Measurements from ENCODE around the gene CCDC178. TPM values are rescaled to one million over a fixed set of nuclear protein-coding genes. Genes with fewer than 3 reads are reported as not detected.

Gene CCDC178
- total and polyA plus RNA-seq, 2 of the 4 experiments (the other 2 are of a cell fraction): not detected

- no peak overlapping the region for H2AK5ac ChIP-seq (ENCODE audit: low read depth, low read length)
- no peak overlapping the region for H4K8ac ChIP-seq (ENCODE audit: low read depth in 2 of 2, low read length in 2 of 2)
- H2BK15ac ChIP-seq (ENCODE audit: low read depth, low read length): no peak overlapping the region
- no CpG with 5 or more reads among the region's 3 CpGs for WGBS, 2 experiments (ENCODE audit: extremely low coverage in 2 of 2, insufficient read length in 1 of 2)
- no peak overlapping the region for H4K91ac ChIP-seq (ENCODE audit: insufficient read depth, low read depth, low read length)
- H3K27me3 ChIP-seq (ENCODE audit: control insufficient read depth, insufficient read depth, low read length): no peaks in the 10 kb centered on the region
- no TSS peak for BruUV-seq (replicated peaks)
- no peaks in the 10 kb centered on the region for H3K36me3 ChIP-seq (ENCODE audit: control insufficient read depth, insufficient read depth, low read length)
- H2AK9ac ChIP-seq (replicated peaks; ENCODE audit: low read depth, low read length, poor library complexity): no peak overlapping the region
- H3K9ac ChIP-seq (ENCODE audit: low read depth, low read length): no peak overlapping the region
- no peak overlapping the region for H3K4me3 ChIP-seq (ENCODE audit: insufficient read depth, low read depth, low read length)
- intact Hi-C loops (cut with micrococcal nuclease) (no loop called here), in situ Hi-C loops (cut with MboI; ENCODE audit: low sequenced_read_pairs) (no loop called here), dilution Hi-C loops (cut with HindIII; ENCODE audit: low sequenced_read_pairs, unreplicated experiment) (no loop called here)
- no peak overlapping the region for H2BK120ac ChIP-seq (ENCODE audit: low read depth, low read length)
- H3K14ac ChIP-seq (replicated peaks; ENCODE audit: low read depth, low read length): no peak overlapping the region
- H3K9me3 ChIP-seq (ENCODE audit: control insufficient read depth, insufficient read depth, low read length): no peaks in the 10 kb centered on the region
- no peak overlapping the region for H3K56ac ChIP-seq (ENCODE audit: extremely low read depth, insufficient read depth, low read length)
- no peak overlapping the region for H3K4ac ChIP-seq (ENCODE audit: low read depth, low read length)
- ATAC-seq (ENCODE audit: low read depth): no peak
- no peaks in the 10 kb centered on the region for H4K20me1 ChIP-seq (ENCODE audit: insufficient read depth, low read length)
- no peak overlapping the region for H2AFZ ChIP-seq (replicated peaks; ENCODE audit: low read length, poor library complexity)
- H3K4me1 ChIP-seq (ENCODE audit: control insufficient read depth, insufficient read depth, low read length): no peaks in the 10 kb centered on the region
- TF ChIP-seq BHLHE40 (IDR thresholded peaks at IDR 0.05; ENCODE audit: low read depth, low read length): no peak
- TF ChIP-seq, protein P1, sequence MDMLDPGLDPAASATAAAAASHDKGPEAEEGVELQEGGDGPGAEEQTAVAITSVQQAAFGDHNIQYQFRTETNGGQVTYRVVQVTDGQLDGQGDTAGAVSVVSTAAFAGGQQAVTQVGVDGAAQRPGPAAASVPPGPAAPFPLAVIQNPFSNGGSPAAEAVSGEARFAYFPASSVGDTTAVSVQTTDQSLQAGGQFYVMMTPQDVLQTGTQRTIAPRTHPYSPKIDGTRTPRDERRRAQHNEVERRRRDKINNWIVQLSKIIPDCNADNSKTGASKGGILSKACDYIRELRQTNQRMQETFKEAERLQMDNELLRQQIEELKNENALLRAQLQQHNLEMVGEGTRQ (IDR thresholded peaks at IDR 0.05; ENCODE audit: low read depth, low read length): no peak
- TF ChIP-seq, protein P2, sequence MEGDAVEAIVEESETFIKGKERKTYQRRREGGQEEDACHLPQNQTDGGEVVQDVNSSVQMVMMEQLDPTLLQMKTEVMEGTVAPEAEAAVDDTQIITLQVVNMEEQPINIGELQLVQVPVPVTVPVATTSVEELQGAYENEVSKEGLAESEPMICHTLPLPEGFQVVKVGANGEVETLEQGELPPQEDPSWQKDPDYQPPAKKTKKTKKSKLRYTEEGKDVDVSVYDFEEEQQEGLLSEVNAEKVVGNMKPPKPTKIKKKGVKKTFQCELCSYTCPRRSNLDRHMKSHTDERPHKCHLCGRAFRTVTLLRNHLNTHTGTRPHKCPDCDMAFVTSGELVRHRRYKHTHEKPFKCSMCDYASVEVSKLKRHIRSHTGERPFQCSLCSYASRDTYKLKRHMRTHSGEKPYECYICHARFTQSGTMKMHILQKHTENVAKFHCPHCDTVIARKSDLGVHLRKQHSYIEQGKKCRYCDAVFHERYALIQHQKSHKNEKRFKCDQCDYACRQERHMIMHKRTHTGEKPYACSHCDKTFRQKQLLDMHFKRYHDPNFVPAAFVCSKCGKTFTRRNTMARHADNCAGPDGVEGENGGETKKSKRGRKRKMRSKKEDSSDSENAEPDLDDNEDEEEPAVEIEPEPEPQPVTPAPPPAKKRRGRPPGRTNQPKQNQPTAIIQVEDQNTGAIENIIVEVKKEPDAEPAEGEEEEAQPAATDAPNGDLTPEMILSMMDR (conservative IDR thresholded peaks at IDR 0.05; ENCODE audit: low read depth, low read length): no peak
- TF ChIP-seq NFE2L2 (IDR thresholded peaks at IDR 0.05; ENCODE audit: low read depth, low read length): no peak
- TF ChIP-seq RCOR1 (IDR thresholded peaks at IDR 0.05; ENCODE audit: insufficient replicate concordance, low read length): no peak
- no peak for TF ChIP-seq MAFK (IDR thresholded peaks at IDR 0.05; ENCODE audit: low read depth, low read length)
- TF ChIP-seq FOS (IDR thresholded peaks at IDR 0.05; ENCODE audit: low read depth, low read length): no peak
- TF ChIP-seq SMC3 (IDR thresholded peaks at IDR 0.05; ENCODE audit: low read depth, low read length): no peak
- TF ChIP-seq MAZ (IDR thresholded peaks at IDR 0.05; ENCODE audit: borderline replicate concordance, low read depth, low read length): no peak
- no peak for TF ChIP-seq RAD21 (IDR thresholded peaks at IDR 0.05; ENCODE audit: low read length)
- TF ChIP-seq CHD1 (IDR thresholded peaks at IDR 0.05; ENCODE audit: low read depth, low read length): no peak
- TF ChIP-seq CEBPB (IDR thresholded peaks at IDR 0.05; ENCODE audit: low read depth, low read length): no peak
- TF ChIP-seq RFX5 (IDR thresholded peaks at IDR 0.05; ENCODE audit: low read depth, low read length): no peak
- TF ChIP-seq MXI1 (IDR thresholded peaks at IDR 0.05; ENCODE audit: borderline replicate concordance, low read depth, low read length): no peak
- TF ChIP-seq POLR2A (IDR thresholded peaks at IDR 0.05; ENCODE audit: low read depth, low read length): no peak
- no peak for TF ChIP-seq ELK1 (IDR thresholded peaks at IDR 0.05; ENCODE audit: borderline replicate concordance, low read depth, low read length)
- no peak for DNase-seq
- no peak overlapping the region for H2BK5ac ChIP-seq (ENCODE audit: low read depth, low read length, poor library complexity, severe bottlenecking)
- CTCF ChIA-PET: no interaction called here
- no peaks in the 10 kb centered on the region for H3K79me1 ChIP-seq (ENCODE audit: low read depth in 1 of 2, low read length in 2 of 2)
- no peak overlapping the region for H3K27ac ChIP-seq (ENCODE audit: insufficient read depth, low read length)
- H3K23ac ChIP-seq (ENCODE audit: low read depth, low read length): no peak overlapping the region
- no peak overlapping the region for H4K5ac ChIP-seq (ENCODE audit: low read depth, low read length)
- no peaks in the 10 kb centered on the region for H3K9me1 ChIP-seq (ENCODE audit: insufficient read depth, low read length)
- POLR2A ChIA-PET (ENCODE audit: unreplicated experiment): no interaction called here
- H3K18ac ChIP-seq (ENCODE audit: low read depth, low read length): no peak overlapping the region
- no peak overlapping the region for H3K4me2 ChIP-seq (ENCODE audit: low read depth, low read length)
- no peak overlapping the region for H2BK20ac ChIP-seq (ENCODE audit: low read depth, low read length)
Measured at GRCh38 chr18:33334781-33335180, 105.7 kb downstream of the CCDC178 start.
